Lower lobe of right lung (tissue), 2 donors: ENCODE data around the gene EPC2. TPM values are rescaled to one million over a fixed set of nuclear protein-coding genes. Genes with fewer than 3 reads are reported as not detected.
A peak's percentile ranks its signal among the peaks of the same experiment; 100 is the strongest.

Experiments
- ATAC-seq, 2 donors: fragments of 200-7000 bp; cut with Tn5 transposase; one replicate each; pipeline ENCODE4 v1.9.1; 2020 to 2022; ENCODE audit warnings: mild to moderate bottlenecking in 2 of 2, moderate library complexity in 2 of 2
- DNase-seq: peaks from one replicate; pipeline ENCODE4 v3.0.0-alpha.2; 2020
- H3K27ac ChIP-seq: fragments of 200-600 bp; one replicate; pipeline ENCODE4 v1.8.0; 2022
- H3K27me3 ChIP-seq: fragments of 200-600 bp; one replicate; pipeline ENCODE4 v1.8.0; 2022; ENCODE audit warnings: low read depth
- H3K36me3 ChIP-seq: fragments of 200-600 bp; one replicate; pipeline ENCODE4 v1.8.0; 2022; ENCODE audit warnings: mild to moderate bottlenecking
- H3K4me1 ChIP-seq: fragments of 200-600 bp; one replicate; pipeline ENCODE4 v1.8.0; 2022
- H3K4me3 ChIP-seq: fragments of 200-600 bp; one replicate; pipeline ENCODE4 v1.8.0; 2022; ENCODE audit warnings: mild to moderate bottlenecking
- H3K9me3 ChIP-seq: fragments of 200-600 bp; one replicate; pipeline ENCODE4 v1.8.0; 2022
- intact Hi-C: fragments of 100-400 bp; cut with DNase I; formaldehyde crosslinking; loops from one replicate; pipeline ENCODE4 v1.11.0; 2022
- long read RNA-seq: library from polyadenylated mRNA; unstranded; transcript quantifications from one replicate; pipeline ENCODE4 v2.0.0, GENCODE V29; 2021
- total RNA-seq: library from RNA; stranded (reverse); fragmentation: NEBNext Ultra II Directional; extraction: Animal tissue kit (Norgen Biotek cat#: 25700); gene quantifications from one replicate; pipeline ENCODE4 v1.2.1, GENCODE V29; 2021
- TF ChIP-seq, protein P1 (sequence below): fragments of 200-600 bp; IDR thresholded peaks from one replicate; pipeline ENCODE4 v1.8.0; 2022; ENCODE audit warnings: antibody characterized with exemption, mild to moderate bottlenecking
- donor health status: DM: no; HTN: yes; CAD: no; lungs with severe emphysema.

Gene EPC2, protein sequence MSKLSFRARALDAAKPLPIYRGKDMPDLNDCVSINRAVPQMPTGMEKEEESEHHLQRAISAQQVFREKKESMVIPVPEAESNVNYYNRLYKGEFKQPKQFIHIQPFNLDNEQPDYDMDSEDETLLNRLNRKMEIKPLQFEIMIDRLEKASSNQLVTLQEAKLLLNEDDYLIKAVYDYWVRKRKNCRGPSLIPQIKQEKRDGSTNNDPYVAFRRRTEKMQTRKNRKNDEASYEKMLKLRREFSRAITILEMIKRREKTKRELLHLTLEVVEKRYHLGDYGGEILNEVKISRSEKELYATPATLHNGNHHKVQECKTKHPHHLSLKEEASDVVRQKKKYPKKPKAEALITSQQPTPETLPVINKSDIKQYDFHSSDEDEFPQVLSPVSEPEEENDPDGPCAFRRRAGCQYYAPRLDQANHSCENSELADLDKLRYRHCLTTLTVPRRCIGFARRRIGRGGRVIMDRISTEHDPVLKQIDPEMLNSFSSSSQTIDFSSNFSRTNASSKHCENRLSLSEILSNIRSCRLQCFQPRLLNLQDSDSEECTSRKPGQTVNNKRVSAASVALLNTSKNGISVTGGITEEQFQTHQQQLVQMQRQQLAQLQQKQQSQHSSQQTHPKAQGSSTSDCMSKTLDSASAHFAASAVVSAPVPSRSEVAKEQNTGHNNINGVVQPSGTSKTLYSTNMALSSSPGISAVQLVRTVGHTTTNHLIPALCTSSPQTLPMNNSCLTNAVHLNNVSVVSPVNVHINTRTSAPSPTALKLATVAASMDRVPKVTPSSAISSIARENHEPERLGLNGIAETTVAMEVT
- 36.8 TPM for total RNA-seq
- long read RNA-seq, partial matches to known transcripts: 3 of 6 reads
- long read RNA-seq, other reads (novel, unspliced or antisense): 0 of 6 reads

DNA sequence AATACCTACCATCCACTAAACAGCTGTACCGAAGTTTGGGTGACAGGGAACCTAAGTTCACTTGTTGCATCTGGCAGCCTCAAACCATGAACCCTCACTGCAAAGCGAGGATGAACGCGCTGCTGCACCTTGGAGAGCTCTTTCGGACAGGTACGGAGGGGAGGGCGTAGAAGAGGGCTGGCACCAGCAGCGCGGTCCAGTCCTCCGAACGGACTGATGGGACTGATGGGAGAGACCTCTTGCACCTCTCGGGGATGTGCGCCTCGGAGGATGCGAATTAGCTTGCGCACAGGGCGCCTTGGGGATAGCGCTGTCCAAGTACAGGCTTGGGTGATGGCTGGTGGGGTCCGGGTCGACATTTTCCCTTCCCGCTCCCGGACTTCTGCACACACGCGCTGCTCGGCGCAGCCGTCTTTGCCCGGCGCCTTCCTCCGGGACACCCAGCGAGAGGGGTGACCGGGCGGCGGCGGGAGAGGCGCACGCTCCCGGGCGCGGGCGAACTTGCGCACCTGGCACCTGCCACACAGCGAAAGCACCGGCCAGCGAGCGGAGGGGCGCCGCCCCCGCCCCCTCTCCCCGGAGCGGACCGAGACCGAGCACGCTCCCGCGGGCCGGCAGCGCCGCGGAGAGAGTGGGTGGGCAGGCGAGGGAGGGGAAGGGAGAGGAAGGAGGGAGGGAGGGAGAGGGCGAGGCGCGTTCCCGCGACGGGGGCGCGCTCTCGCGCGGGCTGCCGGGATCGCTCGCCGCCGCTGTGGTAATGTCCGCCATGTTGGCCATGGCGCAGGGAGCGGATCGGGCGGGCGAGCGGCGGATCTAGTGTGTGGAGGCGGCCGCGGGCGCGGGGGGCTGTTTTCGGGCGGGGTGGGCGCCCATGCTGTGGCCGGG is at the start of gene EPC2:
EPC2 (plus strand) TSS at position 754 of the 885 bp plus-strand sequence. CDS start 267 bp downstream, outside the sequence.
- H3K4me3 ChIP-seq: peak within 1 kb of the TSS; percentile 93
- no peaks in the 10 kb centered on the region for H3K27me3 ChIP-seq
- TF ChIP-seq, protein P1, sequence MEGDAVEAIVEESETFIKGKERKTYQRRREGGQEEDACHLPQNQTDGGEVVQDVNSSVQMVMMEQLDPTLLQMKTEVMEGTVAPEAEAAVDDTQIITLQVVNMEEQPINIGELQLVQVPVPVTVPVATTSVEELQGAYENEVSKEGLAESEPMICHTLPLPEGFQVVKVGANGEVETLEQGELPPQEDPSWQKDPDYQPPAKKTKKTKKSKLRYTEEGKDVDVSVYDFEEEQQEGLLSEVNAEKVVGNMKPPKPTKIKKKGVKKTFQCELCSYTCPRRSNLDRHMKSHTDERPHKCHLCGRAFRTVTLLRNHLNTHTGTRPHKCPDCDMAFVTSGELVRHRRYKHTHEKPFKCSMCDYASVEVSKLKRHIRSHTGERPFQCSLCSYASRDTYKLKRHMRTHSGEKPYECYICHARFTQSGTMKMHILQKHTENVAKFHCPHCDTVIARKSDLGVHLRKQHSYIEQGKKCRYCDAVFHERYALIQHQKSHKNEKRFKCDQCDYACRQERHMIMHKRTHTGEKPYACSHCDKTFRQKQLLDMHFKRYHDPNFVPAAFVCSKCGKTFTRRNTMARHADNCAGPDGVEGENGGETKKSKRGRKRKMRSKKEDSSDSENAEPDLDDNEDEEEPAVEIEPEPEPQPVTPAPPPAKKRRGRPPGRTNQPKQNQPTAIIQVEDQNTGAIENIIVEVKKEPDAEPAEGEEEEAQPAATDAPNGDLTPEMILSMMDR: no peak
- peaks cover 38% of the 10 kb centered on the region for H3K4me1 ChIP-seq
- no peaks in the 10 kb centered on the region for H3K9me3 ChIP-seq
- peak; percentile 92 for DNase-seq
- intact Hi-C loops: no loop called here
- H3K27ac ChIP-seq: peak within 1 kb of the TSS; percentile 99
- ATAC-seq: peak; percentile 93 to 95
- H3K36me3 ChIP-seq: no peaks in the 10 kb centered on the region

DNA sequence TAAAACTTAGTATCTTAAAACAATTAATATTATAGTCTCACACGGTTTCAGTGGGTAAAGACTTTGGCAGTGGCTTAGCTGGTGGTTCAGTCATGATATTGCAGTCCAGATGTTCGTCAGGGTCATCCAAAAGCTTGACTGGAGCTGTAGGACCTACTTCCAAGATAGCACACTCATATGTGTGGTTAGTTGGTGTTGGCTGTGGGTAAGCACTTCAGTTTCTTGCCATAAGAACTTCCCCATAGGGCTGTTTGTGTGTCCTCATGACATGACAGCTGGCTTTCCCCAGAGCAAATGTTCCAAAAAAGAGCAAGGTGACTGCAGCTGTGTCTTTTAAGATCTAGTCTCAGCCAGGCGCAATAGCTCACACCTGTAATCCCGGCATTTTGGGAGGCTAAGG is 48.5 kb upstream of the EPC2 start:
- no peaks in the 10 kb centered on the region for H3K27me3 ChIP-seq
- no peak for ATAC-seq

DNA sequence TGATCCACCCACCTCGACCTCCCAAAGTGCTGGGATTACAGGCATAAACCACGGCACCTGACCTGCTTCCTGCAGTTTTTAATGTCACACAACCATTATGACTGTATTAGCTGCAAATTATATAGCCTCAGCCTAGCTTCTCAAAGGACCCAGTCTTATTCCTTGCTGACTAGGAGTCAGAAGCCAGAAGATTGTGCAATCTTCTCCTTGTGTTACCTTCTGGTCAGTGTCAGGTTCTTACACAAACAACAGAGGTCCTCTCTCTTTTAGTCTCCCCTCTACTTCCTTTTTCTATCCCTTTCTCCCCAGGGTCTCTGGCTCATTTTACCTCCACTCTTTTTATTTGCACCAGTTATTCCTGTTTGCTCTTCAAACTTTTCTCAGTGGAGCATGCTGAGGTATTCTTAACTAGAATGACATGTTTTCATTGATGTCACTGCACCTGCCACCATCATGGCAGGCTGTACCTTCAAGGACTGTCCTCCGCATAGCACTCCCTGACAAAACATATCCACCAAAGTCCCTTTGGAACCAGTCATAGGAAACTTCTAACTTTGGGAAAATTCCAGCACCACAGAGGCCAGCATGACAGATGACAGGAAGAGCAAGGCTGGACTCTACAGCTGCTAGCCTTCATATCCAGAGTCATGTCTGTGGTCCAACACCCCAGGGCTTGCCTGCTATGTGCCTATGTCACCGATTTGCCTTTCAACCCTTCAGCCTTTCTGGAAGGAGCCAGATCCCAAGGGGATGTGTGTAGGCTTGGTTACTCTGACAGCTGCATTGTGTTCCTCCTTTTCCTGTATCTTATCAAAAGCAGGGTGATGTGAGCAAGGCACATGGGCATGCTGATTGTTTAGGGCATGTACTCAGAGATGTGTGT is 45.2 kb upstream of the EPC2 start:
- TF ChIP-seq, protein P1: no peak
- intact Hi-C loops: no loop called here
- H3K27ac ChIP-seq: no peak overlapping the region
- peaks cover 11% of the 10 kb centered on the region for H3K9me3 ChIP-seq
- no peaks in the 10 kb centered on the region for H3K27me3 ChIP-seq
- ATAC-seq (no peak), DNase-seq (no peak)
- H3K4me3 ChIP-seq: no peak overlapping the region
- no peaks in the 10 kb centered on the region for H3K4me1 ChIP-seq
- no peaks in the 10 kb centered on the region for H3K36me3 ChIP-seq

More for the DNA sequence above, 48.5 kb upstream of the EPC2 start:
- Histone ChIP-seq H3K9me3 (peaks cover 6% of the 10 kb centered on the region), H3K4me3 (no peak overlapping the region), H3K4me1 (no peaks in the 10 kb centered on the region), H3K27ac (no peak overlapping the region), H3K36me3 (no peaks in the 10 kb centered on the region)
- TF ChIP-seq, protein P1: no peak
- no peak for DNase-seq
- intact Hi-C loops: no loop called here

DNA sequence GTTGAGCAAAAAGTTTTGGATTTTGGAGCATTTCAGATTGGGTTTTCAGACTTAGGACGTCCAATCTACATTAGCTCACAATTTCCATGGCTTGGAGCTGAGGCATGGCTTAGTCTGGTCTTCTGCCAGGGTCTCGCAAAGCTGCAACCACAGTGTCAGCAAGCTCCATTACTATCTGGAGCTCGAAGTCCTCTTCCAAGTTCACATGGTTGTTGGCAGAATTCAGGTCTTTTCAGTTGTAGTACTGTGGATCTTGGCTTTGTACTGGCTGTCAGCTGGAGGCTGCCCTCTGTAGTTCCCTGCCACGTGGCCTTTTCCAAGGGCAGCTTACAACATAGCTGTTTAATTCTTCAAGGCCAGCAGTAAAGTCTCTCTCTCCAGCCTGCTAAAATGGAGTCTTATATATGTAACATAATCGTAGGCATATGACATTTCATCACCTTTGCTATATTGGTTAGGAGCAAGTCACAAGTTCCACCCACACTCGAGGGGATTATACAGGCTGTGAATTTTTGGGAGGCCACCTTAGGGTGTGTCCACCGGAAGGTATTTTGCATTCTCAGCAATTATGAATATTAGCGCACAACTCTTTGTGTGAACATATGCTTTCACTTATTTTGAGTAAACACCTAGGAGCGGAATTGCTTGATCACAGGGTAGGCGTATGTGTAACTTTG is 41.5 kb upstream of the EPC2 start:
- intact Hi-C loops: no loop called here
- Histone ChIP-seq H3K27ac (no peak overlapping the region), H3K4me1 (no peaks in the 10 kb centered on the region), H3K36me3 (no peaks in the 10 kb centered on the region), H3K4me3 (no peak overlapping the region), H3K27me3 (no peaks in the 10 kb centered on the region), H3K9me3 (peaks cover 11% of the 10 kb centered on the region)
- TF ChIP-seq, protein P1: no peak
- no peak for ATAC-seq
- no peak for DNase-seq
